GM18505 (cell line): ENCODE measurements around the gene NOC2L.
"Not testable (repeated sequence)": the region's sequence is repeated elsewhere in the genome, so short reads cannot be mapped to it uniquely, and the experiment has no call there.

Experiments
- ATAC-seq: cut with Tn5 transposase; IDR thresholded peaks from one replicate; pipeline ENCODE4 v1.9.1; 2021; ENCODE audit not compliant: unreplicated experiment
- POLR2A ChIP-seq: IDR thresholded peaks from 4 replicates; pipeline ENCODE4 v1.6.1; 2011; ENCODE audit warnings: borderline replicate concordance; ENCODE audit not compliant: insufficient read depth, insufficient read length; ENCODE audit errors: extremely low read depth

The NOC2L gene

GRCh38 chr1:983798-984475, 24.9 kb upstream of the NOC2L start:
- no peak for TF ChIP-seq POLR2A
- no peak for ATAC-seq

- no peak for ATAC-seq
Measured at GRCh38 chr1:982765-983436, 23.8 kb upstream of the NOC2L start.

DNA sequence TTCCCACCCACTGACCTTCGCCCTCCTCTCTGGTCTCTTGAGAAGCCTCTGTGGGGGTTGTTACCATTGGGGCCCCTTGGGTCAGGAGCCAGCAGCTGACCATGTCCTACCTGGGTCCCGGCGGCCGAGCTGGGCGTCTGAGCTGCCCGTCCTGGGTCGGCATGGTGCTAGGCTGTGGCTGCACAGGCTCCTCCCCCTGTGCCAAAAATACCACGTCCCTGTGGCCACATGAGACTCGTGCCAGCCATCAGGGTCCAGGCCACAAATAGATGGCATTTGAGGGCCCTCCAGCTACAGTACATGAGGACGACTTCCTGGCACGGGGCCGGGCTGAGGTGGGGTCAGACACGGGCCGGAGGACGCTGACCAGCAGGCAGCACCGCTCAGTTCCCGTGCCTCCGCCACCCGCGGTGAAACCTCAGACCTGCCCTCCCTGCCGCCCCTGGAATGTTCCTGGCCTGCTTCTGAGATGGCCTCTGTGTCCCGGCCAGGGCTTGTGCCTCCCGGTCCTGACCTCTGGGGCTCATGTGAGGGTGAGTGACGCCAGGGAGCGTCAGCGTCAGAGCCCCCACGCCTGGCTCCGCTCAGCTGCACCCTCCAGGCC, 23.0 kb upstream of the NOC2L start, which contains the start of gene PERM1:
Gene PERM1, minus strand, starts transcription at position 139 of the 604 bp plus-strand sequence. CDS start 1,064 bp downstream, outside the sequence.
- no peak for ATAC-seq
- TF ChIP-seq POLR2A, result no peak

More at GRCh38 chr1:982765-983436, 23.8 kb upstream of the NOC2L start:
- TF ChIP-seq POLR2A, result no peak

- no peak for TF ChIP-seq POLR2A
Measured at GRCh38 chr1:981491-981954, 22.5 kb upstream of the NOC2L start.

DNA sequence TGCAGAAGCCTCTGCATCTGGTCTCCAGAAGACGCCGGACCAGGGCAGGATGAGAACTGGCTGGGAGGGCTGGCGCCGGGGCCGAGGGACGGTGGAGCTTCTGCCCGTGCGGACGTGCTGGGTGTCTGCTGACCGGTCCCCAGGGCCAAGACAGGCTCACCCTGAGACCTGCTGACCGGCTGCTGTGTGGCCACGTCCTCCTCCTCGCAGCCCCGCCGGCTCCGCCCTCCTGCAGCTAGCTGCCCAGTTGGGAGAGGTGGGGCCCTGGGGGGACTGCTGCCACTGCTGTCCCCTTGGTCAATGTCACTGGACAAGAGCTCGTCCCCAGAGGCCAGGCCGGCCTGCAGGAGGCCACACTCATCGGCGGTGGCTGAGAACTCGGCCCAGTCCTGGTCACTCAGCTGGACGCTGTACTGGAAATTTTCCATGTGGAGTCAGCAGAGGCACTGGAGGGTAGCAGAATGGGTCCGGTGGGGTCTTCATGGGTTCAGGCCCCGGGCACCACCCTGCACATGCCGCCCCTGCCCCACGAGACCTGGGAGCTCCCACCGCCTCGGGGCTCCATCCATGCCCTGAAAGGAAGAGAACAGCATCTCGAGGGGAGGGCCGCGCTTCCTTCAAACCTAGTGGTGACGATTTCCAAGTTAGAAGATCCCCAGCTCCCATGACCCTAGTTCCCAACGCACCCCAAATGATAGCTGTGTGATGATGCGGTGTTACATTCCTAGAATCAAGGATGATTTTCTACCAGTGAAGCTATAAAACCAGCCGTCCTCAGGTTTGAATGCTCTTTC, 21.7 kb upstream of the NOC2L start:
- ATAC-seq, result no peak
- TF ChIP-seq POLR2A, result no peak

More at GRCh38 chr1:981491-981954, 22.5 kb upstream of the NOC2L start:
- ATAC-seq, result no peak

GRCh38 chr1:980137-980571, 21.1 kb upstream of the NOC2L start:
- ATAC-seq, result no peak
- no peak for TF ChIP-seq POLR2A

GRCh38 chr1:979744-980072, 20.7 kb upstream of the NOC2L start:
- no peak for TF ChIP-seq POLR2A
- no peak for ATAC-seq

GRCh38 chr1:978835-979743, 20.0 kb upstream of the NOC2L start:
- TF ChIP-seq POLR2A, result no peak
- no peak for ATAC-seq

DNA sequence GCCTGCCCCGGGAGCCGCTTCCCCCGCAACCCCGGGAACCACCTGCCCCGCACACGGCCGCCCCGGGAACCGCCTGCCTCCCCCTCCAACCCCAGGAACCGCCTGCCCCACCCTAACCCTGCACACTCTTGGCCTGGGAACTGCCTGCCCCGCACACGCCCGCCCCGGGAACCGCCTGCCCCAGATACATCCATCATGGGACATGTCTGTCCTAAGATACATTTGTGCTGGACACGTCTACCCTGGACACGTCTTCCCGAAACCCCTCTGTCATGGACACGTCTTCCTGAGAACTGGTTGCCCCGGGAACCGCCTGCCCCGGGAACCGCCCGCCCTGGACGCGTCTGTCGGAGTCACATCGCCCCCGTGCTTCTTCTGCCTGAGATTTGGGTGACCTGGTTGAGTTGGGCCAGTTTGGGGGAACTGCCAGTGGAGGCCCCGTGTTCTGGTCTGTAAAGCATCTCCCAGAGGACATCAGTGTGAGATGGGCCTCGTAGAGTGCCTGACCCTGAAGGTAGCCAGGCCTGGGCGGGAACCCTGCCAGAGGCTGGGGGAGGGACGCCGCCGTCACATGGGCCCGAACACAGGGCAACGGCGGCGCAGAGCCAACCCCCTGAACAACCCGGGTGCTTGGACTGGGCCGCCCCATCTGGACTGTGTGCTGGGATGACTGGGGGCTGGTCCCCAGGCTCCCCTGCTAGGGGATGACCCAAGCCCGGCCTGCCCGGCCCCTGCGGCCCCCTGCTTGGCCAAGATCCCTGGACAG, 19.2 kb upstream of the NOC2L start:
- no peak for TF ChIP-seq POLR2A
- ATAC-seq, result no peak

GRCh38 chr1:976791-977190, 17.7 kb upstream of the NOC2L start:
- ATAC-seq, result not testable (repeated sequence)

DNA sequence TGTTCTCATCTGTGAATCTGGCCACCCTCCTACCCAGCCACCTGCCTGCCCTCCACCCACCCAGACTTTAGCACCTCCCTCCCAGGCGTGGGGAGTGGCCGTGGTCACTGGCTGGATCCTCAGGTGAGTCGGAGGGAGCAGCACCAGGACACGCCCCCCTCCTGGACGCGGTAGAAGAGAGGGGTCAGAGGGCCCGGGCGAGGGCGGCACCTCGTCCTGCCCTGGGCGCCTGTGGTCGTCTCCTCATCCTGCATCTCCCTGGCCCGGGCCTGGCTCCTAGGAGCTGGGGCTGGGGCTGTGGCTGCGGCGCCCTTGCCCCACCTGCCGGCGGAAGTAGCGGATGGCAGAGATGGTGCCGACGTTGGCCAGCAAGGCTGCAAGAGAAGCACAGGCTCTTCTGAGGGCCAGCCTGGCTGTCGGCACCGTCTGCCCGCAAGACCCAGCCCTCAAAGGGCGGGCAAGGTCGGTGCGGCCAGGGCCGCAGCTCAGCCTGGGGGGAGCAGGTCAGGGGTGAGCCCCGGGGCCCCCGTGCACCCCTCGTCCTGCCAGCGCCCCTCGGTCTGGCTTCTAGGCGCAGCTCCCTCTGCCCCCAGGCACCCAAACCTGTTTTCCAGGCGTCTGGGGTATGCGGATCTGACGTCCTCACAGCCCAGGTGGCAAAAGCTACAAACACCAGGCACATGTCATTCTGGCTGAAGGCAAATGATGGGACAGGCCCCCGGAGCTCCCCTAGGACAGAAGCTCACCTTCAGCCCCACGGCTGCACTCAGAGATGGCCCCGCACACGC, 17.0 kb upstream of the NOC2L start:
- no peak for ATAC-seq
- TF ChIP-seq POLR2A, result no peak
